ENCODE measurements around the gene FGF11. TPM values are rescaled to one million over a fixed set of nuclear protein-coding genes. Genes with fewer than 3 reads are reported as not detected.
"Not testable (repeated sequence)": the region's sequence is repeated elsewhere in the genome, so short reads cannot be mapped to it uniquely, and the experiment has no call there.

FGF11 gene
- total RNA-seq, 2 experiments from 2014 or later: 25.4 to 28.5 TPM

GRCh38 chr17:7474767-7475166, 35.5 kb downstream of the FGF11 start:
- H3K36me3 Mint-ChIP-seq: peaks cover 13% of the 10 kb centered on the region
- POLR2A ChIA-PET: interaction anchor here (0.7 to 7.4 kb wide), 5 partner anchors 8 to 97 kb away, joined by 5 to 94 read pairs (median 18); partner anchors contain the start of gene TMEM102
- not testable (repeated sequence) for H3K27ac Mint-ChIP-seq; H3K27me3 Mint-ChIP-seq; H3K4me3 Mint-ChIP-seq; DNase-seq; H3K9me3 Mint-ChIP-seq; ATAC-seq (ENCODE audit: low read depth)
- H3K4me1 Mint-ChIP-seq: peaks cover 46% of the 10 kb centered on the region

GRCh38 chr17:7475764-7476422, 36.6 kb downstream of the FGF11 start:
- H3K4me1 Mint-ChIP-seq: peaks cover 50% of the 10 kb centered on the region
- H3K36me3 Mint-ChIP-seq: peaks cover 13% of the 10 kb centered on the region
- POLR2A ChIA-PET: interaction anchor here (0.5 to 7.4 kb wide), 10 partner anchors 9 to 211 kb away, joined by 3 to 94 read pairs (median 6); partner anchors contain the start of genes POLR2A, TMEM102 and TP53
- H3K4me3 Mint-ChIP-seq: peak overlapping the region; percentile 95
- DNase-seq (no peak), ATAC-seq (ENCODE audit: low read depth) (no peak)
- H3K27me3 Mint-ChIP-seq: no peaks in the 10 kb centered on the region
- no peaks in the 10 kb centered on the region for H3K9me3 Mint-ChIP-seq
- H3K27ac Mint-ChIP-seq: peak overlapping the region; percentile 89

GRCh38 chr17:7476494-7476893, 37.2 kb downstream of the FGF11 start:
- Mint-ChIP-seq H3K27ac (peak overlapping the region; percentile 89), H3K4me1 (peaks cover 50% of the 10 kb centered on the region), H3K36me3 (peaks cover 13% of the 10 kb centered on the region), H3K27me3 (no peaks in the 10 kb centered on the region), H3K4me3 (peak overlapping the region; percentile 95), H3K9me3 (no peaks in the 10 kb centered on the region)
- DNase-seq (no peak), ATAC-seq (ENCODE audit: low read depth) (no peak)
- POLR2A ChIA-PET: interaction anchor here (0.8 to 7.4 kb wide), 10 partner anchors 10 to 211 kb away, joined by 3 to 94 read pairs (median 6); partner anchors contain the start of genes POLR2A, TMEM102 and TP53

GRCh38 chr17:7476951-7477350, 37.6 kb downstream of the FGF11 start:
- Mint-ChIP-seq H3K4me3 (peak overlapping the region; percentile 95), H3K36me3 (peaks cover 13% of the 10 kb centered on the region), H3K4me1 (peaks cover 48% of the 10 kb centered on the region), H3K27me3 (no peaks in the 10 kb centered on the region), H3K27ac (peak overlapping the region; percentile 89), H3K9me3 (no peaks in the 10 kb centered on the region)
- DNase-seq: no peak
- no peak for ATAC-seq (ENCODE audit: low read depth)
- POLR2A ChIA-PET: interaction anchor here (1.1 to 7.4 kb wide), 11 partner anchors 9 to 97 kb away, joined by 3 to 94 read pairs (median 6); partner anchors contain the start of genes FGF11, POLR2A, SENP3 and TMEM102

- Mint-ChIP-seq H3K27me3 (no peaks in the 10 kb centered on the region), H3K4me1 (peaks cover 47% of the 10 kb centered on the region), H3K36me3 (peaks cover 13% of the 10 kb centered on the region), H3K27ac (peak overlapping the region; percentile 89), H3K9me3 (no peaks in the 10 kb centered on the region), H3K4me3 (peak overlapping the region; percentile 95)
- DNase-seq (no peak), ATAC-seq (ENCODE audit: low read depth) (peak; percentile 5)
- POLR2A ChIA-PET: interaction anchor here (1.1 to 7.4 kb wide), 11 partner anchors 9 to 148 kb away, joined by 3 to 94 read pairs (median 13); partner anchors contain the start of genes CHRNB1, FGF11, NEURL4 and POLR2A
These were observed 38.3 kb downstream of the FGF11 start for GRCh38 chr17:7477392-7478275.

GRCh38 chr17:7478276-7479212, 39.2 kb downstream of the FGF11 start:
- Mint-ChIP-seq H3K36me3 (peaks cover 13% of the 10 kb centered on the region), H3K27ac (peak overlapping the region; percentile 89), H3K4me3 (peak overlapping the region; percentile 95), H3K4me1 (peaks cover 49% of the 10 kb centered on the region), H3K9me3 (no peaks in the 10 kb centered on the region), H3K27me3 (no peaks in the 10 kb centered on the region)
- ATAC-seq (ENCODE audit: low read depth) (peak; percentile 31), DNase-seq (peak; percentile 79)
- POLR2A ChIA-PET: interaction anchor here (0.6 to 7.4 kb wide), 19 partner anchors 8 to 206 kb away, joined by 3 to 94 read pairs (median 6); partner anchors contain the start of genes ACAP1, CHRNB1, FGF11 and NEURL4

- no peaks in the 10 kb centered on the region for H3K9me3 Mint-ChIP-seq
- H3K27ac Mint-ChIP-seq: peak within 1 kb of the TSS; percentile 94
- DNase-seq (peak; percentile 82), ATAC-seq (ENCODE audit: low read depth) (peak; percentile 7)
- peak within 1 kb of the TSS; percentile 95 for H3K4me3 Mint-ChIP-seq
- POLR2A ChIA-PET: interaction anchor here (0.6 to 7.4 kb wide), 24 partner anchors 7 to 917 kb away, joined by 3 to 94 read pairs (median 4); partner anchors contain the start of genes ACAP1, CHRNB1, FGF11 and FXR2
- H3K4me1 Mint-ChIP-seq: peaks cover 49% of the 10 kb centered on the region
- peaks cover 13% of the 10 kb centered on the region for H3K36me3 Mint-ChIP-seq
- H3K27me3 Mint-ChIP-seq: no peaks in the 10 kb centered on the region
These were observed 40.1 kb downstream of the FGF11 start, which contains the start of gene ZBTB4 for GRCh38 chr17:7479213-7480088. TSS of gene ZBTB4 (minus strand) at chr17:7479631. CDS start at chr17:7466801, 12,830 bp downstream.

GRCh38 chr17:7480089-7480384, 40.7 kb downstream of the FGF11 start:
- H3K27ac Mint-ChIP-seq: peak overlapping the region; percentile 94
- peaks cover 49% of the 10 kb centered on the region for H3K4me1 Mint-ChIP-seq
- ATAC-seq (ENCODE audit: low read depth) (no peak), DNase-seq (no peak)
- H3K9me3 Mint-ChIP-seq: no peaks in the 10 kb centered on the region
- H3K4me3 Mint-ChIP-seq: peak overlapping the region; percentile 92
- POLR2A ChIA-PET: interaction anchor here (0.6 to 7.4 kb wide), 19 partner anchors 6 to 207 kb away, joined by 3 to 94 read pairs (median 5); partner anchors contain the start of genes ACAP1, CHRNB1, FGF11 and FXR2
- H3K27me3 Mint-ChIP-seq: no peaks in the 10 kb centered on the region
- peaks cover 15% of the 10 kb centered on the region for H3K36me3 Mint-ChIP-seq

- POLR2A ChIA-PET: interaction anchor here (0.6 to 7.4 kb wide), 4 partner anchors 44 to 205 kb away, joined by 3 to 66 read pairs (median 6); partner anchors contain the start of genes TMEM102 and TP53
- H3K36me3 Mint-ChIP-seq: peaks cover 23% of the 10 kb centered on the region
- not testable (repeated sequence) for DNase-seq; ATAC-seq (ENCODE audit: low read depth); H3K9me3 Mint-ChIP-seq; H3K27me3 Mint-ChIP-seq
- H3K27ac Mint-ChIP-seq: peak within 1 kb of the TSS; percentile 99
- H3K4me3 Mint-ChIP-seq: peak within 1 kb of the TSS; percentile 94
- peaks cover 52% of the 10 kb centered on the region for H3K4me1 Mint-ChIP-seq
These were observed 42.0 kb downstream of the FGF11 start, which contains the start of gene SLC35G6 for GRCh38 chr17:7481275-7481674. TSS of gene SLC35G6 (plus strand) at chr17:7481446. CDS start at chr17:7481517, 71 bp downstream.

- POLR2A ChIA-PET: interaction anchor here (0.6 to 7.4 kb wide), 7 partner anchors 20 to 205 kb away, joined by 4 to 66 read pairs (median 46); partner anchors contain the start of genes TMEM102, TP53 and WRAP53
- not testable (repeated sequence) for H3K27me3 Mint-ChIP-seq; DNase-seq; ATAC-seq (ENCODE audit: low read depth); H3K9me3 Mint-ChIP-seq
- peaks cover 49% of the 10 kb centered on the region for H3K4me1 Mint-ChIP-seq
- H3K4me3 Mint-ChIP-seq: peak overlapping the region; percentile 94
- peak overlapping the region; percentile 99 for H3K27ac Mint-ChIP-seq
- peaks cover 23% of the 10 kb centered on the region for H3K36me3 Mint-ChIP-seq
These were observed 42.8 kb downstream of the FGF11 start for GRCh38 chr17:7481842-7482741.

All from activated naive CD8-positive, alpha-beta T cell treated with anti-CD3 and anti-CD28 coated beads, Interleukin-2, amount 10 ng/mL, durations not matched to agents 7 days and 5 days (primary cell).